ENCODE measurements around the gene BAAT. TPM values are rescaled to one million over a fixed set of nuclear protein-coding genes. Genes with fewer than 3 reads are reported as not detected.

Gene BAAT
- total RNA-seq, 1 experiment from 2014 or later, result 0.08 TPM

DNA sequence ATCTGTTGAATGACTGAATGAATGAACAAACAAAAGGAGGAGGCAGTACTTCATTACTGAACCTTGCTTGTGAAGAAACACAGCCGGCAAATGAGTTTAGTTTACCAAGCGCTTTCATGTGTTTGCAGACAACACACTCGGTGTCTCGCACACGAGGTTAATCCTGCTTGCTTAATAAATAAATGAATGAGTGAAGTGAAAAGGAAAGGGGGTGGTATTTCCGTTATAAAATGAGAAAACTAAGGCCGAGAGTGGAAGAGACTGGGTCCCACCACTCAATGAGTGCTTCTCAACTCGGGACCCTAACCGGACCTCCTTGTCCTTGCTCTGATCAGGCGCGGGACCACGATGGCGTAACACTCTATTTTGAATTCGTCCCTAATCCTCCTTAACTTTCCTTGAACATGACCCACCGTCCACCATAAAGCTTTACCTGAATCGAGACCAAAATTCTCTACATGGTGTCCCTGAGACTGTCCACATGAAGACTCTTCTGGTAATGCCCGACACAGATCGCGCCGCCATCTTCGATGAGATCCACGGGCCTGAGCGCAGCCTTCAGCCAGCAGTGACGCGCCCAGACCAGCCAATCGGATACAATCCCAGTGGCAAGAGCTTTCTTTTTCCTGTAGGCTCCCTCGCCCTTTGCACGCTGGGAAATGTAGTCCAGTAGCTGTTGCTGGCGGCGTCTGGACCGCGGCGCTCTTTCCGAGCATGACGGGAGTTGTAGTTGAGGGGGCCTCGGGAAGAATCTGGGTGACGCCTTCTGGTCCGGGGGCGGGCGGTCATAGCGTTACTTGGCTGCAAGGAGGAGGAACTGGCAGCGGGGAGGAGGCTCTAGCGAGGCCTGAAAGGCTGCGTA is 13.5 kb upstream of the BAAT start, which contains the start of the genes MRPL50 and ZNF189:
Gene MRPL50, minus strand, starts transcription at position 551 of the 862 bp plus-strand sequence. Its CDS starts 26 bp downstream, at position 525.
Gene ZNF189, plus strand, starts transcription at position 784 of the 862 bp plus-strand sequence. CDS start 306 bp downstream, outside the sequence.
- in situ Hi-C loops (cut with HindIII; ENCODE audit: low pct_unique_long_range_greater_than_20kb, low sequenced_read_pairs), result no loop called here
- Histone ChIP-seq H3K27me3 (ENCODE audit: control insufficient read depth, insufficient read depth, low read length) (no peaks in the 10 kb centered on the region), H3K9me3 (ENCODE audit: control insufficient read depth, insufficient read depth, low read depth, low read length) (peaks cover 32% of the 10 kb centered on the region), H3K4me1 (ENCODE audit: control insufficient read depth, insufficient read depth, low read length) (peaks cover 3% of the 10 kb centered on the region; the same call in 1 of the 2 replicates), H3K27ac (ENCODE audit: low read length) (peak within 1 kb of the TSS; percentile 90), H3K4me3 (ENCODE audit: low read depth in 2 of 2, low read length in 2 of 2) (peak within 1 kb of the TSS; percentile 85 to 95), H3K36me3 (ENCODE audit: control insufficient read depth, insufficient read depth, low read length) (peaks cover 8% of the 10 kb centered on the region)
- peak; percentile 78 for DNase-seq (ENCODE audit: low read depth, low spot score)
- intact Hi-C loops (cut with micrococcal nuclease; ENCODE audit: unreplicated experiment), result no loop called here
- ChIA-PET CTCF (no interaction called here), POLR2A (interaction anchor here (0.6 to 0.7 kb wide), 2 partner anchors 15 to 16 kb away, joined by 3 read pairs; no protein-coding TSS in a partner anchor)
- TSS peak; percentile 80 for BruUV-seq (replicated peaks)
- ATAC-seq, result peak; percentile 100
- TF ChIP-seq POLR2AphosphoS5 (IDR thresholded peaks at IDR 0.05; ENCODE audit: low read depth, low read length) (peak; percentile 77), TCF7L2 (IDR thresholded peaks at IDR 0.05; ENCODE audit: low read depth, low read length) (no peak)
- TF ChIP-seq, protein P1, sequence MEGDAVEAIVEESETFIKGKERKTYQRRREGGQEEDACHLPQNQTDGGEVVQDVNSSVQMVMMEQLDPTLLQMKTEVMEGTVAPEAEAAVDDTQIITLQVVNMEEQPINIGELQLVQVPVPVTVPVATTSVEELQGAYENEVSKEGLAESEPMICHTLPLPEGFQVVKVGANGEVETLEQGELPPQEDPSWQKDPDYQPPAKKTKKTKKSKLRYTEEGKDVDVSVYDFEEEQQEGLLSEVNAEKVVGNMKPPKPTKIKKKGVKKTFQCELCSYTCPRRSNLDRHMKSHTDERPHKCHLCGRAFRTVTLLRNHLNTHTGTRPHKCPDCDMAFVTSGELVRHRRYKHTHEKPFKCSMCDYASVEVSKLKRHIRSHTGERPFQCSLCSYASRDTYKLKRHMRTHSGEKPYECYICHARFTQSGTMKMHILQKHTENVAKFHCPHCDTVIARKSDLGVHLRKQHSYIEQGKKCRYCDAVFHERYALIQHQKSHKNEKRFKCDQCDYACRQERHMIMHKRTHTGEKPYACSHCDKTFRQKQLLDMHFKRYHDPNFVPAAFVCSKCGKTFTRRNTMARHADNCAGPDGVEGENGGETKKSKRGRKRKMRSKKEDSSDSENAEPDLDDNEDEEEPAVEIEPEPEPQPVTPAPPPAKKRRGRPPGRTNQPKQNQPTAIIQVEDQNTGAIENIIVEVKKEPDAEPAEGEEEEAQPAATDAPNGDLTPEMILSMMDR (IDR thresholded peaks at IDR 0.05), result no peak

DNA sequence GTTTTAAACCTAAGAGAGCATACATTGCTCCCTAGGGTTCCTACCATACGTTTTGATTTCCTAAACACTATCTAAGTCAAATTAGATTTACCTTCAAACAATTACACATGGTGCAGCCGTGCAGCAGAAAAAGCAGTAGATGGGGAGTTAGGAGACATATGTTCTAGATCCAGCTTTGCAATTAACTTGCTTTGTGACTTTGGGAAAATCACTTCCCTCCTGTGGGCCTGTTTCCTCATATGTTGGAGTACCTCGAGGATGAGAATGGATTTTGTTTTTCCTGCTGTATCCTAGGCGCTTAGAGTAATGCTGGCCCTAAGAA is 12.9 kb upstream of the BAAT start:
- no peak for DNase-seq (ENCODE audit: low read depth, low spot score)
- peak overlapping the region; percentile 90 for H3K27ac ChIP-seq (ENCODE audit: low read length)
- no TSS peak for BruUV-seq (replicated peaks)
- TF ChIP-seq, protein P2, sequence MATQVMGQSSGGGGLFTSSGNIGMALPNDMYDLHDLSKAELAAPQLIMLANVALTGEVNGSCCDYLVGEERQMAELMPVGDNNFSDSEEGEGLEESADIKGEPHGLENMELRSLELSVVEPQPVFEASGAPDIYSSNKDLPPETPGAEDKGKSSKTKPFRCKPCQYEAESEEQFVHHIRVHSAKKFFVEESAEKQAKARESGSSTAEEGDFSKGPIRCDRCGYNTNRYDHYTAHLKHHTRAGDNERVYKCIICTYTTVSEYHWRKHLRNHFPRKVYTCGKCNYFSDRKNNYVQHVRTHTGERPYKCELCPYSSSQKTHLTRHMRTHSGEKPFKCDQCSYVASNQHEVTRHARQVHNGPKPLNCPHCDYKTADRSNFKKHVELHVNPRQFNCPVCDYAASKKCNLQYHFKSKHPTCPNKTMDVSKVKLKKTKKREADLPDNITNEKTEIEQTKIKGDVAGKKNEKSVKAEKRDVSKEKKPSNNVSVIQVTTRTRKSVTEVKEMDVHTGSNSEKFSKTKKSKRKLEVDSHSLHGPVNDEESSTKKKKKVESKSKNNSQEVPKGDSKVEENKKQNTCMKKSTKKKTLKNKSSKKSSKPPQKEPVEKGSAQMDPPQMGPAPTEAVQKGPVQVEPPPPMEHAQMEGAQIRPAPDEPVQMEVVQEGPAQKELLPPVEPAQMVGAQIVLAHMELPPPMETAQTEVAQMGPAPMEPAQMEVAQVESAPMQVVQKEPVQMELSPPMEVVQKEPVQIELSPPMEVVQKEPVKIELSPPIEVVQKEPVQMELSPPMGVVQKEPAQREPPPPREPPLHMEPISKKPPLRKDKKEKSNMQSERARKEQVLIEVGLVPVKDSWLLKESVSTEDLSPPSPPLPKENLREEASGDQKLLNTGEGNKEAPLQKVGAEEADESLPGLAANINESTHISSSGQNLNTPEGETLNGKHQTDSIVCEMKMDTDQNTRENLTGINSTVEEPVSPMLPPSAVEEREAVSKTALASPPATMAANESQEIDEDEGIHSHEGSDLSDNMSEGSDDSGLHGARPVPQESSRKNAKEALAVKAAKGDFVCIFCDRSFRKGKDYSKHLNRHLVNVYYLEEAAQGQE (IDR thresholded peaks at IDR 0.05; ENCODE audit: insufficient read depth in 1 of 2, low read depth in 2 of 2, low read length in 1 of 2), result no peak
- TF ChIP-seq POLR2AphosphoS5 (IDR thresholded peaks at IDR 0.05; ENCODE audit: low read depth, low read length) (no peak), SIN3A (IDR thresholded peaks at IDR 0.05; ENCODE audit: borderline replicate concordance, insufficient read depth, low read depth, low read length) (no peak), TCF7L2 (IDR thresholded peaks at IDR 0.05; ENCODE audit: low read depth, low read length) (no peak)
- TF ChIP-seq, protein P1 (IDR thresholded peaks at IDR 0.05), result no peak
- ATAC-seq, result no peak
- ChIA-PET CTCF (no interaction called here), POLR2A (no interaction called here)
- peak overlapping the region; percentile 85 to 95 for H3K4me3 ChIP-seq (ENCODE audit: low read depth in 2 of 2, low read length in 2 of 2)
- H3K27me3 ChIP-seq (ENCODE audit: control insufficient read depth, insufficient read depth, low read length), result no peaks in the 10 kb centered on the region
- H3K36me3 ChIP-seq (ENCODE audit: control insufficient read depth, insufficient read depth, low read length), result peaks cover 8% of the 10 kb centered on the region; the same call in 1 of the 2 replicates
- peaks cover 3% of the 10 kb centered on the region; the same call in 1 of the 2 replicates for H3K4me1 ChIP-seq (ENCODE audit: control insufficient read depth, insufficient read depth, low read length)
- in situ Hi-C loops (cut with HindIII; ENCODE audit: low pct_unique_long_range_greater_than_20kb, low sequenced_read_pairs) (no loop called here), intact Hi-C loops (cut with micrococcal nuclease; ENCODE audit: unreplicated experiment) (no loop called here)
- H3K9me3 ChIP-seq (ENCODE audit: control insufficient read depth, insufficient read depth, low read depth, low read length), result peaks cover 32% of the 10 kb centered on the region
